Measurements from ENCODE around the gene KCNH5.

Gene KCNH5

GRCh38 chr14:62667421-62667914 lies 377.8 kb downstream of the KCNH5 start:
- no peak for DNase-seq

- no peak for DNase-seq
Measured at GRCh38 chr14:62665286-62665685, 380.0 kb downstream of the KCNH5 start.

GRCh38 chr14:62663456-62663821 lies 381.8 kb downstream of the KCNH5 start:
- no peak for DNase-seq

GRCh38 chr14:62662811-62663455 lies 382.3 kb downstream of the KCNH5 start:
- no peak for DNase-seq

GRCh38 chr14:62661818-62662217 lies 383.4 kb downstream of the KCNH5 start:
- DNase-seq = no peak

- DNase-seq = no peak
Measured at GRCh38 chr14:62658631-62659030, 386.6 kb downstream of the KCNH5 start.

GRCh38 chr14:62657376-62657775 lies 387.9 kb downstream of the KCNH5 start:
- DNase-seq = no peak

GRCh38 chr14:62655166-62655565 lies 390.1 kb downstream of the KCNH5 start:
- DNase-seq = no peak

GRCh38 chr14:62654641-62655040 lies 390.6 kb downstream of the KCNH5 start:
- DNase-seq = no peak

All from amniotic stem cell (primary cell).